Ovary (tissue), 3 donors: ENCODE results near the gene HDDC3.
"Not testable (repeated sequence)": the region's sequence is repeated elsewhere in the genome, so short reads cannot be mapped to it uniquely, and the experiment has no call there.

Experiments used
- CTCF ChIP-seq, 3 donors: fragments of 450-650 bp in 2 of 3; fragments of 200-600 bp in 1 of 3; IDR thresholded peaks; one replicate each; pipeline versions ENCODE4 v1.5.1 to v1.8.0; 2016 to 2022; ENCODE audit warnings: antibody characterized with exemption in 3 of 3, mild to moderate bottlenecking in 1 of 3
- EP300 ChIP-seq: sonication (generic); formaldehyde crosslinking; IDR thresholded peaks from one replicate; pipeline ENCODE4 v1.6.1; 2017; ENCODE audit warnings: antibody characterized with exemption
- donor health status: DM: no; HTN: no; CAD: no.

- TF ChIP-seq EP300; CTCF (IDR thresholded peaks at IDR 0.05): not testable (repeated sequence)
Observed at GRCh38 chr15:90922712-90923322, 9.5 kb downstream of the HDDC3 start.
